ENCODE measurements around the gene CACNA1C. TPM values are rescaled to one million over a fixed set of nuclear protein-coding genes. Genes with fewer than 3 reads are reported as not detected.

Gene CACNA1C
- total RNA-seq, 1 donor from 2014 or later: 0.02 TPM

DNA sequence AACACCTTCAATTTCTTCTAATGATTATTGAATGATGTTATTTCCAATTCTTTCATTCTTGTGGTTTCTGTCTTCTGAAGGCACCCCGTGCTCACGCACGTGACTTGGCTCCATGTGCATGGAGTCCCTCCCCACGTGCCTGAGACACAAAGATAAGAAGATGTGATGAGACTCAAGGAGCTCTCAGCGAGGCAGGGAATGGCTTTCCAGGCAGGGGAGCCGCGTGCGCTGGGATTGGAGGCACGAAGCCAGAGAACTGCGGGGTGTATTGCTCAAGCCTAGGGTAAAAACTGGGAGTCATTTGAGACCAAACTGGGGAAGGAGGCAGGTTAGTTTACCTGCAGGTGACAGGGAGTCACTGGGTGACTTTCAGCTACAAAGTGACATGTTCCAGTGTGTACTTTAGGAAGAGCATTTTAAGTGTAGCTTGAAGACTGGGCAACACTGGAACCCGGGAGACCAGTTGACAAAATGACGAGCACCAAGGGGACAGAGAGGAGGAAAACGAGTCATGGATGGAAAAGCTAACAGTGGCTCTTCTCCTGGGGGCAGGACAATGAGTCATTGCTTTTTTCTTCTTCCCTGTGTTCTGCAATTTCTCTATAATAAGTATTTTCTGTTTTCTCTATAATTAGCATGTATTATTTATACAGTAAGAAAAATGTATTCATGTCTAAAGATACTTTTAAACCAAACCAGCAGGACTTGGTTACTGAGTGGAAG lies 430.3 kb downstream of the CACNA1C start:
- POLR2A ChIA-PET: no interaction called here
- no peak for ATAC-seq (ENCODE audit: low read depth)
- no peak overlapping the region for H3K4me3 Mint-ChIP-seq
- H3K27me3 Mint-ChIP-seq: no peaks in the 10 kb centered on the region
- no peaks in the 10 kb centered on the region for H3K4me1 Mint-ChIP-seq
- intact Hi-C loops (cut with micrococcal nuclease): no loop called here
- H3K9me3 Mint-ChIP-seq: no peaks in the 10 kb centered on the region
- no peaks in the 10 kb centered on the region for H3K36me3 Mint-ChIP-seq (ENCODE audit: low read depth)
- TF ChIP-seq, protein P1, sequence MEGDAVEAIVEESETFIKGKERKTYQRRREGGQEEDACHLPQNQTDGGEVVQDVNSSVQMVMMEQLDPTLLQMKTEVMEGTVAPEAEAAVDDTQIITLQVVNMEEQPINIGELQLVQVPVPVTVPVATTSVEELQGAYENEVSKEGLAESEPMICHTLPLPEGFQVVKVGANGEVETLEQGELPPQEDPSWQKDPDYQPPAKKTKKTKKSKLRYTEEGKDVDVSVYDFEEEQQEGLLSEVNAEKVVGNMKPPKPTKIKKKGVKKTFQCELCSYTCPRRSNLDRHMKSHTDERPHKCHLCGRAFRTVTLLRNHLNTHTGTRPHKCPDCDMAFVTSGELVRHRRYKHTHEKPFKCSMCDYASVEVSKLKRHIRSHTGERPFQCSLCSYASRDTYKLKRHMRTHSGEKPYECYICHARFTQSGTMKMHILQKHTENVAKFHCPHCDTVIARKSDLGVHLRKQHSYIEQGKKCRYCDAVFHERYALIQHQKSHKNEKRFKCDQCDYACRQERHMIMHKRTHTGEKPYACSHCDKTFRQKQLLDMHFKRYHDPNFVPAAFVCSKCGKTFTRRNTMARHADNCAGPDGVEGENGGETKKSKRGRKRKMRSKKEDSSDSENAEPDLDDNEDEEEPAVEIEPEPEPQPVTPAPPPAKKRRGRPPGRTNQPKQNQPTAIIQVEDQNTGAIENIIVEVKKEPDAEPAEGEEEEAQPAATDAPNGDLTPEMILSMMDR (IDR thresholded peaks at IDR 0.05): no peak
- H3K27ac Mint-ChIP-seq: no peak overlapping the region
- no peak for DNase-seq
- CTCF ChIA-PET: no interaction called here

DNA sequence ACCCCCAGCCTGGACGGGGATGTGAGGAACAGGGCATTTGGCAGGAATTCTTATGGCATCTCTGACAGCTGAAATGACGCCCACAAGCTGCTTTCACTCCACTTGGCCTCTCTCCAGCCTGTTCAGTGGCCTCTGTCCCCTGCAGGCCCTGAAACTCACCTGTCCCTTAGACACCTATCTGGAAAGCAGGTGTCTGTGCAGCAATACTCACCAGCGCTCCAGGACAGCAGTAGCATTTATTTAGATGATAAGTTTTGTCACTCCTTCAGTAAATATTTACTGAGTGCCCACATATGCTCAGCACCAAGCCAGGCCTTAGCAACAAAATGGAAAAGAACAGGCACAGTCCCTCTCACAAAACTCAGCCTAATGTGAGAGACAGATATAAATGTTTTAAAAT lies 430.9 kb downstream of the CACNA1C start:
- CTCF ChIA-PET: no interaction called here
- no peak overlapping the region for H3K4me3 Mint-ChIP-seq
- no peak for ATAC-seq (ENCODE audit: low read depth)
- no peak for DNase-seq
- no peaks in the 10 kb centered on the region for H3K36me3 Mint-ChIP-seq (ENCODE audit: low read depth)
- POLR2A ChIA-PET: no interaction called here
- no peak overlapping the region for H3K27ac Mint-ChIP-seq
- no peaks in the 10 kb centered on the region for H3K27me3 Mint-ChIP-seq
- intact Hi-C loops (cut with micrococcal nuclease): no loop called here
- no peaks in the 10 kb centered on the region for H3K9me3 Mint-ChIP-seq
- TF ChIP-seq, protein P1 (IDR thresholded peaks at IDR 0.05): no peak
- H3K4me1 Mint-ChIP-seq: no peaks in the 10 kb centered on the region

DNA sequence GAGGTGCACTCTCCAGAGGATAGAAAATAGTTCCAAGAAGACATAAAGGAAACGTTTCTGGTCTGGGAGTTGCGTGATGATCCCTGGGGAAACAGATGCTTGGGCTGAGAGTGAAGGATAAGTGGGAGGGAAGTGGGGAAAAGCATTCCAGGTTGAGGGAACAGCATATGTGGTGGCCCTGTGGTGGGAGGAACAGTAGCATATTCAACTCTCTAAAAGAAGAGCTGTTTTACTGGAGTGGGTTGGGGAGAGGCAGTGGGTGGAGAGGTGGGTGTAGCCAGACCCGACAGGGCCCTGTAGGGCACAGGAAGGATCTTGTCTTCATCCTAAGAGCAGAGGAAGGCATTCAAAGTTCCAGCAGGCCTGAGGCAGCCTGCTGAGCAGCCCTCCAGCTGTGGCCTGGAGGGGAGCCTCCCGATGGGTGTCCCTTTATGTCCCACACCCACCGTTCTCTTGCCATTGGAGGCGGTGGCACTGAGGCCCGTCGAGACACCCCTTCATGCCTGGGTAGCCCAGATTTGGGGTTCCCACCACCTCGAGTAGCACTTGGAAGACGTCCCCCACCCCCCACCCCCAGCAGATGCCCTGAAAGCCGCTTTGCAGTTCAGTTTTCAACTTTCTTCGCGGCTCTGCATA lies 431.5 kb downstream of the CACNA1C start:
- ChIA-PET CTCF (no interaction called here), POLR2A (no interaction called here)
- no peak overlapping the region for H3K4me3 Mint-ChIP-seq
- no peak for DNase-seq
- ATAC-seq (ENCODE audit: low read depth): no peak
- no peaks in the 10 kb centered on the region for H3K36me3 Mint-ChIP-seq (ENCODE audit: low read depth)
- H3K27ac Mint-ChIP-seq: no peak overlapping the region
- TF ChIP-seq, protein P1 (IDR thresholded peaks at IDR 0.05): no peak
- no peaks in the 10 kb centered on the region for H3K27me3 Mint-ChIP-seq
- H3K9me3 Mint-ChIP-seq: no peaks in the 10 kb centered on the region
- H3K4me1 Mint-ChIP-seq: no peaks in the 10 kb centered on the region
- intact Hi-C loops (cut with micrococcal nuclease): no loop called here

DNA sequence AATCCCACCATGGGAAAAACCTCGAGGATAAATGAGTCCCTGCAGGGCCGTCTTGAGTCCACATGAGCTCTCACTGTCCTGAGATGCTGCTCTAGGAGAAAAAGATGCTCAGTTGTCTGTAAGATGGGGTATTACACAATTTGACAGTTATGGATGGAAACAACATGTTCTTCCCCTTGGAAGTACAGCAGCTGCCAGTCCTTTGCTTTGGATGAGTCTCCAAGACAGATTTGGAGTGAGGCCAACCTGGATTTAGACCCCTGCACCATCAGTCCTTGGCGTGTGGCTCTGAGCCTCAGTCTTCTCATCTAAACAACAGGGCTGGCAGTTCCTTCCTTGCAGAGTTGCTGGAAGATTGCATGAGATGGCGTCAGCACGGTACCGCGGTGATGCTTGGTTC lies 432.9 kb downstream of the CACNA1C start:
- no peaks in the 10 kb centered on the region for H3K4me1 Mint-ChIP-seq
- intact Hi-C loops (cut with micrococcal nuclease): no loop called here
- H3K27ac Mint-ChIP-seq: no peak overlapping the region
- POLR2A ChIA-PET: interaction anchor here (0.6 kb wide), 1 partner anchor 355 kb away, joined by 4 read pairs; no protein-coding TSS in a partner anchor
- no peaks in the 10 kb centered on the region for H3K27me3 Mint-ChIP-seq
- H3K4me3 Mint-ChIP-seq: no peak overlapping the region
- TF ChIP-seq, protein P1 (IDR thresholded peaks at IDR 0.05): no peak
- ATAC-seq (ENCODE audit: low read depth): no peak
- no peak for DNase-seq
- no peaks in the 10 kb centered on the region for H3K36me3 Mint-ChIP-seq (ENCODE audit: low read depth)
- CTCF ChIA-PET: no interaction called here
- H3K9me3 Mint-ChIP-seq: no peaks in the 10 kb centered on the region

DNA sequence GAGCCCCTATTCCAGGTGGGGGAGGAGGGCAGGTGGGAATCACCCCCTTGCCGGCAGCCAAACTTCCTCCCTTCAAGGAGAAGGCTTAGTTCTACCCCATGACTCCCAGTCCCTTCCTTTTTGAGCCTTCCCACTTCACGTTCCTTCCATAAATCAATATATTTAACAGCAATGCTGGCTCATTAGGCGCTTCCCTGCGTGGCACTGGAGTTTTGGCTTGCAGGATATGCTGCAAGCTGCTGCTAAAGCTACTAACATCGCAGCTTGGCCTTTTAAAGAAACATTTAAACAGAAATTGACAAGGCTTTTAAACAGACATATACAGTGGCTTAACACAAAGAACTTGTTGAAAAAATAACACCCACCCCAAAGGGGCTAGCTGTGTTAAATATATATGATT lies 434.0 kb downstream of the CACNA1C start:
- CTCF ChIA-PET: no interaction called here
- no peaks in the 10 kb centered on the region for H3K4me1 Mint-ChIP-seq

More for the DNA sequence above, 434.0 kb downstream of the CACNA1C start:
- no peaks in the 10 kb centered on the region for H3K27me3 Mint-ChIP-seq
- no peak overlapping the region for H3K4me3 Mint-ChIP-seq
- H3K27ac Mint-ChIP-seq: no peak overlapping the region
- no peak for ATAC-seq (ENCODE audit: low read depth)
- intact Hi-C loops (cut with micrococcal nuclease): no loop called here
- POLR2A ChIA-PET: no interaction called here
- TF ChIP-seq, protein P1 (IDR thresholded peaks at IDR 0.05): no peak
- DNase-seq: no peak
- H3K36me3 Mint-ChIP-seq (ENCODE audit: low read depth): no peaks in the 10 kb centered on the region
- H3K9me3 Mint-ChIP-seq: no peaks in the 10 kb centered on the region

Data from activated B cell treated with CpG ODN at 0.5 μM for 24 hours (primary cell).